ENCODE results near the gene MRPL32. TPM values are rescaled to one million over a fixed set of nuclear protein-coding genes. Genes with fewer than 3 reads are reported as not detected.

MRPL32 gene
- total and polyA plus RNA-seq, 2 of the 13 experiments (the other 11 are each of a cell fraction or from before 2014, with no cell fraction given) = 39.0 to 81.2 TPM

DNA sequence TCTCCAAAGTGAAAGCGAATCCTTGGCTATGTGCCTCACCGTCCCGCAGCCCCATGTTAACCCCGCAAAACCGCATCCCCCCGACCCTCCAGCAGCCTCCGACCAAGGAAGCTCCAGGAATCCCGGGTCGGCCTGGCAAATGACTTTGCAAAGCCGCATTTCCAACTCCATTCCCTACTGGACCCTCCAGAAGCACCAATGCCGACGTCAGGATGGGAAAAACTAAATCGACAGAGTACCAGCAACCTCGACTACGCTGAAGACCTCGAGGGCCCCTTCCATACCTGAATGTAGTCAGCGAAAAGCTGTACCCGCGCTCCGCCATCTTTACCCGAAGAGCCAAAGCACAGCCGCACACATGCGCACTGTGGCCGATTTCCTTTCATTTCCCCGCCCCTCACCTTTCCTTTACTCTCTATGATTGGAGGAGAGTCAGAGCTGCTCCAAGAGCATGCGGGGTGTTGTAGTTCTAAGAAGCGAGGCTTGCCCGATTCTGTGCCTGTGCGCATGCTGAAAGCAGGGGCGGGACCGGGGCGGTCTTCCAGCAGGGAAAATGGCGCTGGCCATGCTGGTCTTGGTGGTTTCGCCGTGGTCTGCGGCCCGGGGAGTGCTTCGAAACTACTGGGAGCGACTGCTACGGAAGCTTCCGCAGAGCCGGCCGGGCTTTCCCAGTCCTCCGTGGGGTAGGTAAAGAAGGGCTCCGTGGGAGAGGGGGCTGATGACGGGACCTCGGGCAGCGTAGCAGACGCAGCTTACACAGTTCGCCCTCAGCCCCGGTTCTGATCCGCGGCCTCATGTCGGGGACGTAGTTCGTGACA lies at the start of gene MRPL32, which contains the start of gene PSMA2 (continued):
- TF ChIP-seq ZNF274 (CRISPR knock-in tag; IDR thresholded peaks at IDR 0.05) = no peak
- TF ChIP-seq ZSCAN25 (CRISPR knock-in tag; IDR thresholded peaks at IDR 0.05) = peak; percentile 77
- TF ChIP-seq, protein P1, sequence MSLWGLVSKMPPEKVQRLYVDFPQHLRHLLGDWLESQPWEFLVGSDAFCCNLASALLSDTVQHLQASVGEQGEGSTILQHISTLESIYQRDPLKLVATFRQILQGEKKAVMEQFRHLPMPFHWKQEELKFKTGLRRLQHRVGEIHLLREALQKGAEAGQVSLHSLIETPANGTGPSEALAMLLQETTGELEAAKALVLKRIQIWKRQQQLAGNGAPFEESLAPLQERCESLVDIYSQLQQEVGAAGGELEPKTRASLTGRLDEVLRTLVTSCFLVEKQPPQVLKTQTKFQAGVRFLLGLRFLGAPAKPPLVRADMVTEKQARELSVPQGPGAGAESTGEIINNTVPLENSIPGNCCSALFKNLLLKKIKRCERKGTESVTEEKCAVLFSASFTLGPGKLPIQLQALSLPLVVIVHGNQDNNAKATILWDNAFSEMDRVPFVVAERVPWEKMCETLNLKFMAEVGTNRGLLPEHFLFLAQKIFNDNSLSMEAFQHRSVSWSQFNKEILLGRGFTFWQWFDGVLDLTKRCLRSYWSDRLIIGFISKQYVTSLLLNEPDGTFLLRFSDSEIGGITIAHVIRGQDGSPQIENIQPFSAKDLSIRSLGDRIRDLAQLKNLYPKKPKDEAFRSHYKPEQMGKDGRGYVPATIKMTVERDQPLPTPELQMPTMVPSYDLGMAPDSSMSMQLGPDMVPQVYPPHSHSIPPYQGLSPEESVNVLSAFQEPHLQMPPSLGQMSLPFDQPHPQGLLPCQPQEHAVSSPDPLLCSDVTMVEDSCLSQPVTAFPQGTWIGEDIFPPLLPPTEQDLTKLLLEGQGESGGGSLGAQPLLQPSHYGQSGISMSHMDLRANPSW (CRISPR knock-in tag; IDR thresholded peaks at IDR 0.05; ENCODE audit: borderline replicate concordance) = no peak
- TF ChIP-seq, protein P2, sequence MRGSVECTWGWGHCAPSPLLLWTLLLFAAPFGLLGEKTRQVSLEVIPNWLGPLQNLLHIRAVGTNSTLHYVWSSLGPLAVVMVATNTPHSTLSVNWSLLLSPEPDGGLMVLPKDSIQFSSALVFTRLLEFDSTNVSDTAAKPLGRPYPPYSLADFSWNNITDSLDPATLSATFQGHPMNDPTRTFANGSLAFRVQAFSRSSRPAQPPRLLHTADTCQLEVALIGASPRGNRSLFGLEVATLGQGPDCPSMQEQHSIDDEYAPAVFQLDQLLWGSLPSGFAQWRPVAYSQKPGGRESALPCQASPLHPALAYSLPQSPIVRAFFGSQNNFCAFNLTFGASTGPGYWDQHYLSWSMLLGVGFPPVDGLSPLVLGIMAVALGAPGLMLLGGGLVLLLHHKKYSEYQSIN (CRISPR knock-in tag; IDR thresholded peaks at IDR 0.05; ENCODE audit: borderline replicate concordance) = no peak
- TF ChIP-seq, protein P3, sequence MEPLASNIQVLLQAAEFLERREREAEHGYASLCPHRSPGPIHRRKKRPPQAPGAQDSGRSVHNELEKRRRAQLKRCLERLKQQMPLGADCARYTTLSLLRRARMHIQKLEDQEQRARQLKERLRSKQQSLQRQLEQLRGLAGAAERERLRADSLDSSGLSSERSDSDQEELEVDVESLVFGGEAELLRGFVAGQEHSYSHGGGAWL (CRISPR knock-in tag; IDR thresholded peaks at IDR 0.05) = 0 out of 2 replicates have a peak, but pooled peaks have one; percentile 46
- TF ChIP-seq NONO (IDR thresholded peaks at IDR 0.05) = no peak
- 0 out of 2 replicates have a peak, but pooled peaks have one; percentile 60 for TF ChIP-seq NONO (CRISPR knock-in tag; conservative IDR thresholded peaks at IDR 0.05)
- TF ChIP-seq TMF1 (CRISPR knock-in tag; IDR thresholded peaks at IDR 0.05; ENCODE audit: low read depth) = 0 out of 2 replicates have a peak, but pooled peaks have one; percentile 22
- no peak for TF ChIP-seq GPN1 (CRISPR knock-in tag; IDR thresholded peaks at IDR 0.05; ENCODE audit: borderline replicate concordance)
- peak; percentile 15; the same call in 1 of the 2 replicates for TF ChIP-seq FOXO1 (CRISPR knock-in tag; IDR thresholded peaks at IDR 0.05)
- TF ChIP-seq, protein P4, sequence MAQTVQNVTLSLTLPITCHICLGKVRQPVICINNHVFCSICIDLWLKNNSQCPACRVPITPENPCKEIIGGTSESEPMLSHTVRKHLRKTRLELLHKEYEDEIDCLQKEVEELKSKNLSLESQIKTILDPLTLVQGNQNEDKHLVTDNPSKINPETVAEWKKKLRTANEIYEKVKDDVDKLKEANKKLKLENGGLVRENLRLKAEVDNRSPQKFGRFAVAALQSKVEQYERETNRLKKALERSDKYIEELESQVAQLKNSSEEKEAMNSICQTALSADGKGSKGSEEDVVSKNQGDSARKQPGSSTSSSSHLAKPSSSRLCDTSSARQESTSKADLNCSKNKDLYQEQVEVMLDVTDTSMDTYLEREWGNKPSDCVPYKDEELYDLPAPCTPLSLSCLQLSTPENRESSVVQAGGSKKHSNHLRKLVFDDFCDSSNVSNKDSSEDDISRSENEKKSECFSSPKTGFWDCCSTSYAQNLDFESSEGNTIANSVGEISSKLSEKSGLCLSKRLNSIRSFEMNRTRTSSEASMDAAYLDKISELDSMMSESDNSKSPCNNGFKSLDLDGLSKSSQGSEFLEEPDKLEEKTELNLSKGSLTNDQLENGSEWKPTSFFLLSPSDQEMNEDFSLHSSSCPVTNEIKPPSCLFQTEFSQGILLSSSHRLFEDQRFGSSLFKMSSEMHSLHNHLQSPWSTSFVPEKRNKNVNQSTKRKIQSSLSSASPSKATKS (CRISPR knock-in tag; IDR thresholded peaks at IDR 0.05) = no peak
- TF ChIP-seq ZNF563 (CRISPR knock-in tag; IDR thresholded peaks at IDR 0.05) = 0 out of 2 replicates have a peak, but pooled peaks have one; percentile 37
- TF ChIP-seq ZNF83 (CRISPR knock-in tag; IDR thresholded peaks at IDR 0.05; ENCODE audit: borderline replicate concordance) = no peak
- TF ChIP-seq ZNF138 (CRISPR knock-in tag; IDR thresholded peaks at IDR 0.05; ENCODE audit: low read depth) = peak; percentile 92
- TF ChIP-seq ZNF44 (CRISPR knock-in tag; IDR thresholded peaks at IDR 0.05) = no peak
- TF ChIP-seq ZFP36L1 (CRISPR knock-in tag; IDR thresholded peaks at IDR 0.05) = no peak
- peak; percentile 91 for TF ChIP-seq HNRNPLL (IDR thresholded peaks at IDR 0.05; ENCODE audit: low read depth, low read length, poor library complexity, severe bottlenecking)
- peak; percentile 74 for TF ChIP-seq KDM5A (IDR thresholded peaks at IDR 0.05; ENCODE audit: borderline replicate concordance, low read length)
- peak; percentile 63 for TF ChIP-seq MED8 (CRISPR knock-in tag; IDR thresholded peaks at IDR 0.05; ENCODE audit: insufficient replicate concordance)
